ENCODE results near the gene ARID1B.

Gene ARID1B

DNA sequence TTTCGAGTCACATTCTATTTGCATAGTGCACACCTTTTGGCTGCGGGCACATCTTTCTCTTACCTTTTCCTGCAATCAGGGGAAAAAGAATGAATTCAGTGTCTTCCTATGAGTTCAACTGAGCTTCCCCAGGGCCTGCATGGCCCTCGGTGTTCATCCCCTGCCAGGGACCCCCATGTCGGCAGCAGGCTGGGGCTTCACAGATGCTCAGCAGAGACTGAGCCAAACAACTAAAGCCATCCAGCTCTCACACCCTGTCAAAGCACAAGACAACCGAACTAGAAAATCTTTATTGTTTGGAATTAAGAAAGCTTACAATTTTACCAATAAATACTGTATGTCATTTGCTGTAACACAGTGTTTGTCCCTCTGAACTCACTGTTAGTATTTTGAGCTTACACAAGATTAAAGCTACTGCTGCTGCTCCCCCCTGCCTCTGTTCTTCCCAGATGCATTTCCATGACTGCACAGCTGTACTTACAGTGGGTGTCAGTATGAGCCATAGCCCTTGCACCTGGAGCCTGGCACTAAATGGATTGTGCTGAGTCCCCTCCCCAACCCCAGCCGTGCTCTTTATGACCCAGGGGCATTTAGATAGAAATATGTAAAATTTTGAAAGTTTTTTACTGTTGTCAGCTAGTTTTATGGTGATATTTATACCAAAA, 340.4 kb downstream of the ARID1B start:
- Histone ChIP-seq H3K9me3 (ENCODE audit: control insufficient read depth, low read length) (no peaks in the 10 kb centered on the region), H3K36me3 (ENCODE audit: control insufficient read depth, insufficient read depth, low read length) (peaks cover 13% of the 10 kb centered on the region), H3K4me3 (ENCODE audit: insufficient read depth, low read depth, low read length, poor library complexity, severe bottlenecking) (no peak overlapping the region), H3K4me1 (ENCODE audit: control insufficient read depth, insufficient read depth, low read length, poor library complexity, severe bottlenecking) (no peaks in the 10 kb centered on the region), H3K27ac (ENCODE audit: insufficient read depth, low read length, poor library complexity, severe bottlenecking) (no peak overlapping the region), H3K27me3 (replicated peaks; ENCODE audit: control insufficient read depth, insufficient read depth, low read length, poor library complexity, severe bottlenecking) (no peaks in the 10 kb centered on the region)
- DNase-seq = no peak

DNA sequence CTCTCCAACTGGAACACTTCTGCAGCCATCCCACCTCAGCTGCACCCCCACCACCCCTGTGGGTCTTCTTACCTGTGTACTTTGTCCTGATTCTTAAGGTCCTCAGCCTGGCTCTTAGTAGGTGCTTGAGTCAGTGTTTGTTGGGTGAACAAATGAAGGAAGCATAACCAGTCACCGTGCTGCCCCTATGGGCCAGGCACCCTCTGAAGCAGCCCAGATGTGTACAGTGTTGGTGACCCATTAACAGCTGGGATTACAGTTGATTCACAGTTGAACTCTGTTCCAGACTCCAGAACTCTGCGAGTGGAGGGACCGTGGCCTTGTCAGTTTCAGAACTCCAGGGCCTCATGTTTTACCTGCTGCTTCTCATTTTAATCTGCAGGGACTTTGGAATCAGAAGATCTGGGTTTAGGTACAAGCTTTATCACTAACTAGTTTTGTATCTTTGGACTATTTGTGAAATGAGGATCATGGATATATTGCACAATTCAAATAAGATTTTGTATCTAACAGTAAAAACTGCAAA, 342.4 kb downstream of the ARID1B start:
- no peak for DNase-seq
- Histone ChIP-seq H3K4me3 (ENCODE audit: insufficient read depth, low read depth, low read length, poor library complexity, severe bottlenecking) (no peak overlapping the region), H3K36me3 (ENCODE audit: control insufficient read depth, insufficient read depth, low read length) (peaks cover 5% of the 10 kb centered on the region), H3K9me3 (ENCODE audit: control insufficient read depth, low read length) (no peaks in the 10 kb centered on the region), H3K27ac (ENCODE audit: insufficient read depth, low read length, poor library complexity, severe bottlenecking) (no peak overlapping the region), H3K27me3 (replicated peaks; ENCODE audit: control insufficient read depth, insufficient read depth, low read length, poor library complexity, severe bottlenecking) (no peaks in the 10 kb centered on the region), H3K4me1 (ENCODE audit: control insufficient read depth, insufficient read depth, low read length, poor library complexity, severe bottlenecking) (no peaks in the 10 kb centered on the region)

DNA sequence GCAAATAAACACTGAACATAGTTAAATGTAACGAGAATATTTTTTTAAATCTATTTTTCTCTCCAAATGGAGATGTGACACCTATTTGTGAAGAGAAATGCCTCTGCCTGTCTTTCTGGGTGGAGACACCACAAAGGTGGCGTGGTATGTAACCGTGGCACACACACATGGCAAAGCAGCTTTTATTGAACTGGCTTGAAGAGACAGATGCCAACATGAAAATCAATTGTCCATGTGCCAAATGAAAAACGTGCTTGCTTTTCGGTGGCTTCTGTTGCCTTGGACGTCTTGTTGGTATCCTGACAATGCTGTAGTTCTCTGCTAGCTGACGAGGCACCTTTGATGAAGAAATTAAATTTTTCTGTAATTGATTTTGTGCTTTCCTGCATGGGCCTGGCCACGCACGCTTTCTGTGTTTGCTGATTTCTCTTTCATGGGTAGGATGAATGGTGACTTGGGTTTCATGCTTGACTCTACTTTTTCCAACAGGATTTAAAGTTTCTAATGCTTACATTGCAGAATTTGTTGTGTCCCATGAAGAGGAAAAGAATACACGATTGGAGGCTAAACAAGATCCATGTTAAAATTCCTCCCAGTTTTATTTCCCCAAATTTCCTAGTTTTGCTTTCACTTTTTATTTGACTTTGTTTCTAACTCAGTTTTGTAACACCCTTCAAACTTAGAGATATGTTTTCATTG, 343.5 kb downstream of the ARID1B start:
- Histone ChIP-seq H3K36me3 (ENCODE audit: control insufficient read depth, insufficient read depth, low read length) (peaks cover 5% of the 10 kb centered on the region), H3K9me3 (ENCODE audit: control insufficient read depth, low read length) (no peaks in the 10 kb centered on the region), H3K4me1 (ENCODE audit: control insufficient read depth, insufficient read depth, low read length, poor library complexity, severe bottlenecking) (no peaks in the 10 kb centered on the region), H3K27ac (ENCODE audit: insufficient read depth, low read length, poor library complexity, severe bottlenecking) (no peak overlapping the region), H3K4me3 (ENCODE audit: insufficient read depth, low read depth, low read length, poor library complexity, severe bottlenecking) (no peak overlapping the region), H3K27me3 (replicated peaks; ENCODE audit: control insufficient read depth, insufficient read depth, low read length, poor library complexity, severe bottlenecking) (no peaks in the 10 kb centered on the region)
- no peak for DNase-seq

DNA sequence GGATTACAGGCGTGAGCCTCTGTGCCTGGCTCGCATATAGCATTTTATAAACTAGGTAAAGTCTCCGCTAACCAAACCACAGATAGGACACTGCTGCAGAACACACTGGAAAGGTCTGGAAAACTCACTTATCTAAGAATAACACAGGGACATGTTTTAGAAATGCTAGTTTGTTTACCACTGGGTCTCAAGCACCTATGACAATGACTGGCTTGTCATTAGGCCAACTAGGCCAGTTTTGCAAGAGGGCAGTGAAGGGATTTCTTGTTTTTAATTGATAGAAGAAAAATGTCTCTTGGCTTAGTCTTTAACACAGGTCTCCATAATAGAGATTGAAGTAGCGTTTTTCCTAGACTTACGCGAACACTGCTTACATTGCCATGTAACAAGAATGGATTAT, 344.7 kb downstream of the ARID1B start:
- Histone ChIP-seq H3K9me3 (ENCODE audit: control insufficient read depth, low read length) (no peaks in the 10 kb centered on the region), H3K4me3 (ENCODE audit: insufficient read depth, low read depth, low read length, poor library complexity, severe bottlenecking) (no peak overlapping the region), H3K27me3 (replicated peaks; ENCODE audit: control insufficient read depth, insufficient read depth, low read length, poor library complexity, severe bottlenecking) (no peaks in the 10 kb centered on the region), H3K4me1 (ENCODE audit: control insufficient read depth, insufficient read depth, low read length, poor library complexity, severe bottlenecking) (no peaks in the 10 kb centered on the region), H3K27ac (ENCODE audit: insufficient read depth, low read length, poor library complexity, severe bottlenecking) (no peak overlapping the region), H3K36me3 (ENCODE audit: control insufficient read depth, insufficient read depth, low read length) (peaks cover 5% of the 10 kb centered on the region)
- DNase-seq = no peak

DNA sequence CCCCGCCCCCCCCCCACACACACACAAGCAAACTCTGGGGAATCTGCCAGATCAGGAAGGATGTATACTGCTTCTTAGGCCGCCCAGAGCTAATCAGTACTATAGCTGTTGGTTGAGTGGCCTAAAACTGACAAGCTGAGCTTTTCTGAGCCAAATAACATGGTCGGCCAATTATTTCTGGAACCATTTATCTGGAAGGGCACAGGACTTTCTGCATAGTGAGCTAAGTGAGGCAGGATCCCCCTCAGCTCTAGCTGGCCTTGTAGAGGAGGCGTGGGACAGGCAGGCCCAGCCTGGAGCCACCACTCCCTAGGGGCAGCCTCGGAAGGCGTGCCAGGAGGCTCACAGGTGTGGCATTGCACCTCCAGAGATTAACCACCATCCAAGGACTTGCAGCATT, 346.1 kb downstream of the ARID1B start:
- H3K36me3 ChIP-seq (ENCODE audit: control insufficient read depth, insufficient read depth, low read length) = peaks cover 5% of the 10 kb centered on the region
- H3K9me3 ChIP-seq (ENCODE audit: control insufficient read depth, low read length) = no peaks in the 10 kb centered on the region
- no peaks in the 10 kb centered on the region for H3K4me1 ChIP-seq (ENCODE audit: control insufficient read depth, insufficient read depth, low read length, poor library complexity, severe bottlenecking)
- no peaks in the 10 kb centered on the region for H3K27me3 ChIP-seq (replicated peaks; ENCODE audit: control insufficient read depth, insufficient read depth, low read length, poor library complexity, severe bottlenecking)
- no peak overlapping the region for H3K27ac ChIP-seq (ENCODE audit: insufficient read depth, low read length, poor library complexity, severe bottlenecking)
- no peak for DNase-seq
- no peak overlapping the region for H3K4me3 ChIP-seq (ENCODE audit: insufficient read depth, low read depth, low read length, poor library complexity, severe bottlenecking)

DNA sequence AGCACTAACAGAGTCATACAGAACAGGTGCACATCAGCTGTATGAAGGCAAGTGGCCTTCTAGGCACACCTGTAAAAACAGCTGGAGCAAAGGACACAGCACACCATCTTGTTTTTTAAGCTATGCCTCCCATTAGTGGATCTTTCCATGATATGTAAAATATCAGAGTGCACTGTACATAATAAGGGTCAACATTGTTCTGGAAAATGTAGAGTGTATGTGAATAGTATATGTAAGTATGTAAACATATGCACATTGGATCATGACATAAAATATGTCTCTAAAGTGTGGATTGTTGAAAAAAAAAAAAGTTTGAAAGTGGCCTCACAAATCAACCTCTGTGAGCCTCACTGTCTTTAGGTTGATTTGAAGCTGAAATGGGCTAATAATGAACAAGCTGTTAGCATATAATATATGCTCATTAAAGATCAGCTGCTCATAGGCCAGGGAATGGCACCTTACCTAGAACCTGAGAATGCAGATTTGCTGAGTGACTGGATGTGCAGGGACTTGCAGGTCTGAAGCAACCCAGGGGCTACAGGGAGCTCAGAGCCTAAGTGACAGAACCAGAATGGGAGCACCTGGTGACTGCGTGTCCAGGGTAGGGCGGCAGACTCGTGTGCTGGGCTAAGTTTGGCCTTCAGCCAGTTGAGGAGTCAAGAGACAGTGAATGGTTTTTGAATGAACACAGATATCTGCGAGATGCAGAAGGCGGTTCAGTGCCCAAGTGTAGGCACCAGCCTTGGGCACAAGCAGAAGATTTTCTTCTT, 347.5 kb downstream of the ARID1B start:
- no peak for DNase-seq
- H3K4me1 ChIP-seq (ENCODE audit: control insufficient read depth, insufficient read depth, low read length, poor library complexity, severe bottlenecking) = no peaks in the 10 kb centered on the region

DNA sequence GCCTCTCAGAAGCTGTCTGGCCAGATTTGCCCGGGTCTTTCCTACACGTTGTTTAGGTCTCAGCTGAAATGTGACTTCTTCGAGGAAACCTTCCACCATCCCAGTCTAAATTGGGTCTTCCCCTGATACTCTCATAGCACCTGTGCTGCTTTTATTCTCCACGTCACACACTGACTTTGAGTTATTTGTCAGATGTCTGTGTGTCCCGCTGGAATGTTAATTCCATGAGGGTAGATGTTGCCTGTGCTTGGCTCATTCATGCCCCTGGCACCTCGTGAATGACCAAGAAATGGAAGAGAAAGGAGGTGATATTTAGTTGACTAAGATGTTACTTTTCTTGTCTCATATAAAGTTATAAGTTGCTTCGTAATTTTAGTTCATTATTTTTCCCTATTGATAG, 348.4 kb downstream of the ARID1B start:
- Histone ChIP-seq H3K9me3 (ENCODE audit: control insufficient read depth, low read length) (no peaks in the 10 kb centered on the region), H3K36me3 (ENCODE audit: control insufficient read depth, insufficient read depth, low read length) (no peaks in the 10 kb centered on the region), H3K4me1 (ENCODE audit: control insufficient read depth, insufficient read depth, low read length, poor library complexity, severe bottlenecking) (no peaks in the 10 kb centered on the region), H3K27me3 (replicated peaks; ENCODE audit: control insufficient read depth, insufficient read depth, low read length, poor library complexity, severe bottlenecking) (no peaks in the 10 kb centered on the region), H3K4me3 (ENCODE audit: insufficient read depth, low read depth, low read length, poor library complexity, severe bottlenecking) (no peak overlapping the region), H3K27ac (ENCODE audit: insufficient read depth, low read length, poor library complexity, severe bottlenecking) (no peak overlapping the region)
- DNase-seq = no peak

More for the DNA sequence above, 347.5 kb downstream of the ARID1B start:
- Histone ChIP-seq H3K27ac (ENCODE audit: insufficient read depth, low read length, poor library complexity, severe bottlenecking) (no peak overlapping the region), H3K9me3 (ENCODE audit: control insufficient read depth, low read length) (no peaks in the 10 kb centered on the region), H3K27me3 (replicated peaks; ENCODE audit: control insufficient read depth, insufficient read depth, low read length, poor library complexity, severe bottlenecking) (no peaks in the 10 kb centered on the region), H3K4me3 (ENCODE audit: insufficient read depth, low read depth, low read length, poor library complexity, severe bottlenecking) (no peak overlapping the region), H3K36me3 (ENCODE audit: control insufficient read depth, insufficient read depth, low read length) (no peaks in the 10 kb centered on the region)

DNA sequence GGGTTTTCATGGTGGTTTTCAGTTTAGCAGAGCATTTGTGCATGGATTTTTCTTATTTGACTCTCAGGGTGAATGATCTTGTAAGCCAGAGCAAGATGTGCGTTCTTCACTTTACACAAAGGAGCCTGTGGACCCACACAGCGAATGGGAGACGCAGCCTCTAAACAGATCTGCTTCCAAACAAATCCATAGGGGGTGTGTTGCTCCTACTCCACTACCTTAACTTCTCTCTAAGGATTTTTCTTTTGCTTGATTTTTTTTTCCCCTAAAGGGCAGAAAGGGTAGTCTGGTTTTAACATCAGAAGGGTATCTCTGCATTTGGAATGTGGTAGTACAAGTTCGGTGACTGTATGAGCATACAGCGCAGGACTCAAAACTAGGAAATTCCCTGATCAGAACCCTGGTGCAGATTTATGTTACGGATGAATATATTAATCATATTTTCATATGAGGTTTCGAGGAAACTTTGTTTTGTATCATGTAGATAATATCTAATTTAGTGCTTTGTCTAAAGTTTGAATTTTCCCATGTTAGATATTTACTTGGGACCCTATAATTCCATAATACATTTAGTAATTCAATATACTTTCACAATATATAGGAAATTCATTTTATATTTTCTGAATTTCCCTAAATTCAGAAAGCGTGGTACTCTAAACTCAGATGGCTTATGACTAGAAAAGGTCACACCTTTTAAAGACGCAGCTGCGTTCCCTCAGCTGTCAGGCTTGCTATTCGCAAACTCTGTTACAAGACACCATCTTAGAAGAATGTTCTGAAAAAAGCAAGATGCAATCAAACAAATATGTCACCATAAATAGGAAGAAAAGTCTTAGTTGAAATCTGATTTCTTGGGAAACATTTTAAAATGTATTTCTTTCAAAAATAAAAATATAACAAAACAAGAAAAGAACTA, 349.3 kb downstream of the ARID1B start:
- no peak overlapping the region for H3K27ac ChIP-seq (ENCODE audit: insufficient read depth, low read length, poor library complexity, severe bottlenecking)
- DNase-seq = no peak
- H3K4me1 ChIP-seq (ENCODE audit: control insufficient read depth, insufficient read depth, low read length, poor library complexity, severe bottlenecking) = no peaks in the 10 kb centered on the region
- no peak overlapping the region for H3K4me3 ChIP-seq (ENCODE audit: insufficient read depth, low read depth, low read length, poor library complexity, severe bottlenecking)
- no peaks in the 10 kb centered on the region for H3K36me3 ChIP-seq (ENCODE audit: control insufficient read depth, insufficient read depth, low read length)
- H3K9me3 ChIP-seq (ENCODE audit: control insufficient read depth, low read length) = no peaks in the 10 kb centered on the region
- H3K27me3 ChIP-seq (replicated peaks; ENCODE audit: control insufficient read depth, insufficient read depth, low read length, poor library complexity, severe bottlenecking) = no peaks in the 10 kb centered on the region

DNA sequence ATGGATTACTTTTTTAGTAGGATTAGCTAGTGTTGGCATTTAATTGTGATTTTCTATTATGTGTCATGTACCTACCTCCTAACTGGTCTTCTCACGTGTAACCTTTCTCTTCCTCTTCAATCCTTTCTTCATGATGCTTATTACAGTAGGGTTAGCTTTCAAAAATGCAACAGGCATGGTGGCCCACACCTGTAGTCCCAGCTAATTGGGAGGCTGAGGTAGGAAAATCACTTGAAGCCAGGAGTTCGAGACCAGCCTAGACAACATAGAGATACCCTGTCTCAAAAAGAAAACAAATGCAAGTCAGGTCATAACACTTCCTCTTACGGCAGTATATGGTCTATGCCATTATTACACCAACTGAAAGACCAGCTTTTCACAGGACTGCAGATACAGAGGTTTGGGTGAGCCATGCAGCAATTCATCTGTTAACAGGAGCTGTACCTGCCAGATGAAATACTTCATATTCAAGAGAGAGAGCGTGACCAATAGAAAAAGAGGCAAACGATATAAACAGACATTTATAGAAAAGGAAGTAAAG, 351.1 kb downstream of the ARID1B start:
- Histone ChIP-seq H3K27me3 (replicated peaks; ENCODE audit: control insufficient read depth, insufficient read depth, low read length, poor library complexity, severe bottlenecking) (no peaks in the 10 kb centered on the region), H3K4me1 (ENCODE audit: control insufficient read depth, insufficient read depth, low read length, poor library complexity, severe bottlenecking) (no peaks in the 10 kb centered on the region), H3K27ac (ENCODE audit: insufficient read depth, low read length, poor library complexity, severe bottlenecking) (no peak overlapping the region), H3K36me3 (ENCODE audit: control insufficient read depth, insufficient read depth, low read length) (peaks cover 5% of the 10 kb centered on the region), H3K9me3 (ENCODE audit: control insufficient read depth, low read length) (no peaks in the 10 kb centered on the region), H3K4me3 (ENCODE audit: insufficient read depth, low read depth, low read length, poor library complexity, severe bottlenecking) (no peak overlapping the region)
- DNase-seq = no peak
